GM19438 (cell line): Measurements from ENCODE around the gene PLSCR3.
A peak's percentile ranks its signal among the peaks of the same experiment; 100 is the strongest.

Source experiments
- ATAC-seq: cut with Tn5 transposase; IDR thresholded peaks from one replicate; pipeline ENCODE4 v1.9.1; 2021; ENCODE audit warnings: low read depth; ENCODE audit not compliant: unreplicated experiment

PLSCR3 gene

GRCh38 chr17:7352910-7353635 is 41.3 kb downstream of the PLSCR3 start:
- ATAC-seq = no peak

- ATAC-seq = no peak
Measured at GRCh38 chr17:7352503-7352889, 41.8 kb downstream of the PLSCR3 start.

GRCh38 chr17:7351665-7352502 is 42.4 kb downstream of the PLSCR3 start, which contains the start of gene KCTD11:
KCTD11 (plus strand) TSS chr17:7352162.
- ATAC-seq = peak; percentile 65

GRCh38 chr17:7348478-7349242 is 45.7 kb downstream of the PLSCR3 start:
- ATAC-seq = no peak

- ATAC-seq = no peak
Measured at GRCh38 chr17:7347630-7348477, 46.5 kb downstream of the PLSCR3 start.

DNA sequence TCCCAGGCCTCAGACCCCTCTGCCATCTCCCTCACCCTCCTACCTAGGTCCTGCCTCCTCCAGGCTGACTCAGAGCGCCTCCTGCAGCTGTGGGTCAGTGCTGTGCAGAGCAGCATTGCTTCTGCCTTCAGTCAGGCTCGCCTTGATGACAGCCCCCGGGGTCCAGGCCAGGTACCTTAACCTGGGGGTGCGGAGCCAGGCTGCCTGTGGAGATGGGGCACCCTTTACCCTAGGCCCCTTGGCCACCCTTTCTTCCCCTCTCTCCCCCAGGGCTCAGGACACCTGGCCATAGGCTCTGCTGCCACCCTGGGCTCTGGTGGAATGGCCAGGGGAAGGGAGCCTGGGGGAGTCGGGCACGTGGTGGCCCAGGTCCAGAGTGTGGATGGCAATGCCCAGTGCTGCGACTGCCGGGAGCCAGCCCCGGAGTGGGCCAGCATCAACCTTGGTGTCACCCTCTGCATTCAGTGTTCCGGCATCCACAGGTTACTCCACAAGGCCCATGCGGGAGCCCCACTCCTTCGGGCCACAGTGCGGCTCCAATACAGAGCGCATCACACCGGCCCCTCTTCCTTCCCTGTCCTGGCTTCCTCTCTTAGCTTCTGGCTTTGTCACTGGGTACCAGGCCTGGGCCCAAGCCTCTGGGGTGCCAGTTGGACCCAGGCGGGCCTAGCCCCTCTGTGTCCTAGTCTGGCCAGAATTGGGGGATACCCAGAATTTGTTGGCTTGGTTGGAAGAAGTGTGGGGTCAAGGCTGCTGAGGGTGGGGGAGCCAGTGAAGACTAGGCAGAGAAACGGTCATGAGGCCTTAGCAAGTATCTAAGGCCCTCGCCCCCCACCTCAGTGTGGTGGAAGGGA is 47.3 kb downstream of the PLSCR3 start:
- ATAC-seq = no peak

DNA sequence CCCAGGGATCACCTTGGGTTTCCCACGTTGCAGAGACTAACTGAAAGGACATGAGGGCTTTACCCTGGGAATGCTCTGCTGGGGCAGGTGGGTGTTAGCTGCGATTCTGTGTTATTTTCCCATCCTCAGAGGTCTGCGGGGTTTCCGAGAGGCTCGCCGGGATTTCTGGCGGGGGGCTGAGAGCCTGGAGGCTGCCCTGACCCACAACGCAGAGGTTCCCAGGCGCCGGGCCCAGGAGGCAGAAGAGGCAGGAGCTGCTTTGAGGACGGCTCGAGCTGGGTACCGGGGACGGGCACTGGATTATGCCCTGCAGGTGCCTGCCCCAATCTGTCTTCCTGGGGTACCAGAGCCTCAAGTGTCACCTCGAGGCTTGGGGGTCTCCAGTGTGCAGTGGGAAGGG is 51.1 kb downstream of the PLSCR3 start:
- no peak for ATAC-seq

GRCh38 chr17:7341842-7342241 is 52.5 kb downstream of the PLSCR3 start:
- ATAC-seq = no peak

- ATAC-seq = no peak
Measured at GRCh38 chr17:7340179-7340578, 54.1 kb downstream of the PLSCR3 start.
